Mucosa of stomach (tissue), 1 donor: Measurements from ENCODE around the gene CDKN2A.

ENCODE experiments used
- H3K27me3 ChIP-seq: one replicate; pipeline ENCODE4 v1.7.0; 2013; ENCODE audit warnings: mild to moderate bottlenecking, low read length; ENCODE audit not compliant: control insufficient read depth, insufficient read depth
- H3K36me3 ChIP-seq: one replicate; pipeline ENCODE4 v1.7.0; 2013; ENCODE audit warnings: low read length; ENCODE audit not compliant: control insufficient read depth, insufficient read depth
- H3K4me1 ChIP-seq: one replicate; pipeline ENCODE4 v1.7.0; 2013; ENCODE audit warnings: mild to moderate bottlenecking, low read length; ENCODE audit not compliant: control insufficient read depth, insufficient read depth
- H3K4me3 ChIP-seq: one replicate; pipeline ENCODE4 v1.7.0; 2013; ENCODE audit warnings: low read length
- H3K9ac ChIP-seq: one replicate; pipeline ENCODE4 v1.7.0; 2013; ENCODE audit warnings: mild to moderate bottlenecking, low read length, moderate library complexity
- H3K9me3 ChIP-seq: one replicate; pipeline ENCODE4 v1.7.0; 2013; ENCODE audit warnings: mild to moderate bottlenecking, low read length, moderate library complexity; ENCODE audit not compliant: control insufficient read depth
- donor health status: Pancreatic carcinoma.

Gene CDKN2A

GRCh38 chr9:22030101-22030598, 36.0 kb upstream of the CDKN2A start:
- H3K27me3 ChIP-seq: no peaks in the 10 kb centered on the region

DNA sequence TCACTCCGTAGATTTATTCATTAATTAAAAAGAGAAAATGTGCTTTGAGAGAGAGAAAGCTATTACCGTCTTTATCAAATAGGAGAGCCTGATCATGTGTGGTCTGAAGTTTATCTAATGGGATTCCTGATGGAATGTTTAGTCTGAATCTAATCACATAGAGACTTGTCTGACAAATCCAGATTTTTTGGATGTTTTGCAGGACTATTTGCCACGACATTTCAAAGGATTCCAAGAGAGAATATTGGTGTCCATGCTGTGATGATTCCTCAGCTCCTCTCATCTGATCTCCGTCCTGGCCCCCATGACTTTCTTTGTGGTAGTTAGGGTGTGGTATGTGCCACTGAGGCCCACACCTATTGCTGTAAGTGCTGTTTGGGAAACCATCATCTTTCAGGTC, 35.0 kb upstream of the CDKN2A start:
- Histone ChIP-seq H3K9ac (no peak overlapping the region), H3K27me3 (no peaks in the 10 kb centered on the region), H3K36me3 (no peaks in the 10 kb centered on the region), H3K9me3 (no peaks in the 10 kb centered on the region), H3K4me3 (no peak overlapping the region), H3K4me1 (peaks cover 7% of the 10 kb centered on the region)

More at GRCh38 chr9:22030101-22030598, 36.0 kb upstream of the CDKN2A start:
- H3K4me1 ChIP-seq: peaks cover 7% of the 10 kb centered on the region
- H3K4me3 ChIP-seq: no peak overlapping the region
- no peak overlapping the region for H3K9ac ChIP-seq
- H3K36me3 ChIP-seq: no peaks in the 10 kb centered on the region
- no peaks in the 10 kb centered on the region for H3K9me3 ChIP-seq

DNA sequence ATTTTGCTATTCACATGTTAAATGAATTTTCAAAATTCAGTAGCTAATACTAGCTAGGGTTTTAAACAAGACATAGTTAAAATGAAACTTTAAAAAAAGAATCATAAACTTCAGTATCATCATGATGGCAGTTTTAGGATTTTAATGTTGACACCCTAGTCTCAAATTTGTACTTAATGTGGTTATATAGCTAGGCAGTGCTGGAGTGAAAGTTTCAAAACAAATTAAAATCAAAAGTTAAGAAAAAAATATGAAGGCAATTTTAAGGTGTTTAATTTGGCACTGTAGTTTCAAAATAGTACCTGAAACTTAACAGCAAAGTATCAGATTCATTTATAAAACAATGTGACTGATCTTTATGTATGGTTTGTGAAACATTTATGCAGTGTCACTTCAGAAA, 34.2 kb upstream of the CDKN2A start:
- H3K4me3 ChIP-seq: no peak overlapping the region
- H3K9me3 ChIP-seq: no peaks in the 10 kb centered on the region
- H3K27me3 ChIP-seq: no peaks in the 10 kb centered on the region
- H3K36me3 ChIP-seq: no peaks in the 10 kb centered on the region
- H3K4me1 ChIP-seq: peaks cover 7% of the 10 kb centered on the region
- H3K9ac ChIP-seq: no peak overlapping the region

- H3K9me3 ChIP-seq: no peaks in the 10 kb centered on the region
- no peaks in the 10 kb centered on the region for H3K36me3 ChIP-seq
- H3K9ac ChIP-seq: no peak overlapping the region
- H3K4me3 ChIP-seq: no peak overlapping the region
- no peaks in the 10 kb centered on the region for H3K27me3 ChIP-seq
- H3K4me1 ChIP-seq: peaks cover 7% of the 10 kb centered on the region
Observed at GRCh38 chr9:22026696-22027095, 32.5 kb upstream of the CDKN2A start.

GRCh38 chr9:22022396-22022795, 28.2 kb upstream of the CDKN2A start:
- Histone ChIP-seq H3K4me1 (no peaks in the 10 kb centered on the region), H3K36me3 (no peaks in the 10 kb centered on the region)

GRCh38 chr9:22010866-22011625, 16.9 kb upstream of the CDKN2A start:
- Histone ChIP-seq H3K27me3 (peaks cover 14% of the 10 kb centered on the region), H3K4me1 (peaks cover under 1% of the 10 kb centered on the region), H3K9ac (no peak overlapping the region), H3K36me3 (no peaks in the 10 kb centered on the region), H3K4me3 (no peak overlapping the region), H3K9me3 (no peaks in the 10 kb centered on the region)

More at GRCh38 chr9:22022396-22022795, 28.2 kb upstream of the CDKN2A start:
- H3K27me3 ChIP-seq: no peaks in the 10 kb centered on the region
- H3K9ac ChIP-seq: no peak overlapping the region
- H3K9me3 ChIP-seq: no peaks in the 10 kb centered on the region
- H3K4me3 ChIP-seq: no peak overlapping the region

DNA sequence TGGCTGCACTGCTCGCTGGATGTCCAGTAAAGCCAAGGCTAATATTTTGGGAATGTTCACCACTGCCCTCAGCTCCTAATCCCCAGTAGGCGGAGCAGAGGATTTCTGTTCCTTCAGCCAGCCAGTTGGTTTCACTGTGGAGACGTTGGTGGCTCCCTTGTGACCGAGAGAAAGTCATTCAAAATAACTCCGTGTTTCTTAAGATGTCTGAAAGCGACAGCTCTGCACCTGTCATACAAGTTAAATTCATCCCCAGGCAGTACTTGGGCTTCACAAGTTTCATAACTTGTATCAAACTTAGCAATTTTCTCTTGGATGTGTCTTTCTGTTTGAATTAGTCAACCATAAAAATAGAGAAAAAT, 15.3 kb upstream of the CDKN2A start:
- Histone ChIP-seq H3K36me3 (no peaks in the 10 kb centered on the region), H3K4me3 (no peak overlapping the region), H3K9ac (peak overlapping the region; percentile 42)

DNA sequence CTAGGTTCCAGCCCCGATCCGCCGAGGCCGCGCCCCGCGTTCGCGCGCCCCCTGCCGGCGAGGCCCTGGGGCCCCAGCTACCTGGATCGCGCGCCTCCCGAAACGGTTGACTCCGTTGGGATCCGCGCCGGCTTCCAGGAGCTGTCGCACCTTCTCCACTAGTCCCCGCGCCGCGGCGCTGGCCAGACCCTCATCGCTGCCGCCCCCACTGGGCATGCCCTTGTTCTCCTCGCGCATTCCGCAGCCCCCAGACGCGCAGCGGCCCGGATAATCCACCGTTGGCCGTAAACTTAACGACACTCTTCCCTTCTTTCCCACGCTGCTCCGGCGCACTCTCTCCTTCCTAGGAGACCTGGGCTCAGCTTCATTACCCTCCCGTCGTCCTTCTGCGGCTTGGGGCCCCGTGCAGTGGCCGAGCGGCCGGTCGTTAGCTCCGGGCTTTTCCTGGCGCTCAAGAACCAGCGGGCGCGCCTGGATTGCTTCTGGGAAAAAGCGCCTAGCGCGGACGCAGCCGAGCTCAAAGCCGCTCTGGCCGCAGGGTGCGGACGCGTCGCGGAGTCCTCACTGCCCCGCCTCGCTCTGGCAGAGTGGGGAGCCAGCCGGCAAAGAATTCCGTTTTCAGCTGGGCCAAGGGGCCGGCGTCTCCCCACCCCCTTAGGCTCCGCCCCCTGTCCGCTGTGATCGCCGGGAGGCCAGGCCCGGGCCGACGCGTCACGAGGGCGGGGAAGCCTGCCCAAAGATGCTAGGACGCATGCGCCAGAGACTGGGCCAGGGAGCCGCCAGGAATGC, 14.7 kb upstream of the CDKN2A start, which contains the start of gene CDKN2B:
Gene CDKN2B (minus strand): TSS at position 589 of the 789 bp plus-strand sequence. CDS start 352 bp downstream, at position 237.
- Histone ChIP-seq H3K4me3 (peak within 1 kb of the TSS; percentile 92), H3K4me1 (peaks cover 8% of the 10 kb centered on the region), H3K27me3 (peaks cover 31% of the 10 kb centered on the region), H3K9ac (peak within 1 kb of the TSS; percentile 79), H3K36me3 (no peaks in the 10 kb centered on the region), H3K9me3 (no peaks in the 10 kb centered on the region)

More for the DNA sequence above, 15.3 kb upstream of the CDKN2A start:
- Histone ChIP-seq H3K9me3 (no peaks in the 10 kb centered on the region), H3K27me3 (peaks cover 30% of the 10 kb centered on the region), H3K4me1 (peaks cover 8% of the 10 kb centered on the region)

DNA sequence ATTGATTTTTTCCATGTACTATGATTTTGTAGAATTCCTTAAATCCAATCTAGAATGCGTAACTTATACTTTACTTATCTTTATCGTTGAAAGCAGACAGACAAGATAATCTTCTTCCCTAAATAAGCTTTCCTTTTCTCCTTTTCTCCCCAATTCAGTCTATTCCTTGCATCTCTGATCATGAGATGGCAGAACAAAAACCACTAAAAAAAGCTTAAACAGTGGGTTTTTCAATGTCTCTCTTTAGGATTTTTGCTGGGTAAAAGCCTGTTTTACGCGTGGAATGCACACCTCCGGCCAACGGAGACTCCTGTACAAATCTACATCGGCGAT, 14.2 kb upstream of the CDKN2A start:
- peaks cover 31% of the 10 kb centered on the region for H3K27me3 ChIP-seq
- H3K9ac ChIP-seq: peak overlapping the region; percentile 79
- peak overlapping the region; percentile 92 for H3K4me3 ChIP-seq
- no peaks in the 10 kb centered on the region for H3K36me3 ChIP-seq
- H3K9me3 ChIP-seq: no peaks in the 10 kb centered on the region
- peaks cover 8% of the 10 kb centered on the region for H3K4me1 ChIP-seq

- Histone ChIP-seq H3K36me3 (no peaks in the 10 kb centered on the region), H3K9me3 (no peaks in the 10 kb centered on the region), H3K4me3 (no peak overlapping the region), H3K4me1 (peaks cover 8% of the 10 kb centered on the region), H3K27me3 (peaks cover 33% of the 10 kb centered on the region), H3K9ac (no peak overlapping the region)
Observed at GRCh38 chr9:22005702-22006606, 11.8 kb upstream of the CDKN2A start.

DNA sequence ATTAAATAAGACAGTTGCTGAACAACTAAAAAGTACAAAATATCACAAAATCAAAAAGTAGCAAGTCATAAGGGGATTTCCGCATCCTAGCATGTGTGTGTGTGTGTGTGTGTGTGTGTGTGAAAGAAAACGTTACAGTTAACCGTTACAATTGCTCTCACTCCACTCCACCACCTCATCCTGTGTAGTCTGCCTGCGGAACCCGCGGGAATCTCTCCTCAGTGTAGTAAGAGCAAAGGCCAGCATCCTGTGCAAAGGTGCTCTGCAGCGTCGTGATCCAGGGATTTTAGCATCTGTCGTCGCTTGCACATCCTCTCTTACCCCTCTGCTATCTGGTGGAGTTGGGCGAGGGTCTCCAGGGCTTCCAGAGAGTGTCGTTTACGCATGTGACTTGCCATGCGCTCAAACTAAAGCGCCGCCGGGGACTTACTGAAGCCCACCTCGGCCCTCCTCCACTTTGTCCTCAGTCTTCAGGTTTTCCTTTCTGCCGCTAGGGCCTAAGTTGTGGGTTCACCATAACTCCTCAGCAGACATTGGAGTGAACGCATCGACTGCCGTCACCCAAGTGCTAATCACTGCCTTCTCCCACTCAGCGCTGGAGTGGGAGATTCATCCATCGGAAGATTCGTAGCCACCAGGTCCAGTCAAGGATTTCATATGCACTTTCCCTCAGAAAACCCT, 11.0 kb upstream of the CDKN2A start:
- no peak overlapping the region for H3K4me3 ChIP-seq
- H3K27me3 ChIP-seq: peaks cover 28% of the 10 kb centered on the region

More for the DNA sequence above, 11.0 kb upstream of the CDKN2A start:
- H3K4me1 ChIP-seq: peaks cover 8% of the 10 kb centered on the region
- H3K36me3 ChIP-seq: no peaks in the 10 kb centered on the region
- H3K9ac ChIP-seq: no peak overlapping the region
- no peaks in the 10 kb centered on the region for H3K9me3 ChIP-seq
